ENCODE results near the gene ELFN1.

The ELFN1 gene

GRCh38 chr7:1638215-1638661 is 31.8 kb upstream of the ELFN1 start:
- Histone ChIP-seq H3K9me3 (ENCODE audit: control insufficient read depth, insufficient read depth, low read length) (peaks cover 9% of the 10 kb centered on the region), H3K9ac (ENCODE audit: low read depth, low read length) (no peak overlapping the region), H3K36me3 (ENCODE audit: insufficient read depth, low read length) (no peaks in the 10 kb centered on the region), H3K4me1 (ENCODE audit: insufficient read depth, low read length) (no peaks in the 10 kb centered on the region)

GRCh38 chr7:1639071-1639470 is 31.0 kb upstream of the ELFN1 start:
- no peak overlapping the region for H3K9ac ChIP-seq (ENCODE audit: low read depth, low read length)
- H3K36me3 ChIP-seq (ENCODE audit: insufficient read depth, low read length): no peaks in the 10 kb centered on the region
- H3K9me3 ChIP-seq (ENCODE audit: control insufficient read depth, insufficient read depth, low read length): peaks cover 9% of the 10 kb centered on the region
- no peaks in the 10 kb centered on the region for H3K4me1 ChIP-seq (ENCODE audit: insufficient read depth, low read length)

GRCh38 chr7:1639532-1640175 is 30.4 kb upstream of the ELFN1 start:
- Histone ChIP-seq H3K9ac (ENCODE audit: low read depth, low read length) (no peak overlapping the region), H3K4me1 (ENCODE audit: insufficient read depth, low read length) (no peaks in the 10 kb centered on the region)

GRCh38 chr7:1640376-1641172 is 29.5 kb upstream of the ELFN1 start:
- H3K9me3 ChIP-seq (ENCODE audit: control insufficient read depth, insufficient read depth, low read length): peaks cover 9% of the 10 kb centered on the region
- H3K4me1 ChIP-seq (ENCODE audit: insufficient read depth, low read length): no peaks in the 10 kb centered on the region
- no peak overlapping the region for H3K9ac ChIP-seq (ENCODE audit: low read depth, low read length)
- H3K36me3 ChIP-seq (ENCODE audit: insufficient read depth, low read length): no peaks in the 10 kb centered on the region

More at GRCh38 chr7:1639532-1640175, 30.4 kb upstream of the ELFN1 start:
- Histone ChIP-seq H3K36me3 (ENCODE audit: insufficient read depth, low read length) (no peaks in the 10 kb centered on the region), H3K9me3 (ENCODE audit: control insufficient read depth, insufficient read depth, low read length) (peaks cover 9% of the 10 kb centered on the region)

- H3K9me3 ChIP-seq (ENCODE audit: control insufficient read depth, insufficient read depth, low read length): peaks cover 9% of the 10 kb centered on the region
- no peaks in the 10 kb centered on the region for H3K4me1 ChIP-seq (ENCODE audit: insufficient read depth, low read length)
- H3K9ac ChIP-seq (ENCODE audit: low read depth, low read length): no peak overlapping the region
- H3K36me3 ChIP-seq (ENCODE audit: insufficient read depth, low read length): no peaks in the 10 kb centered on the region
Observed at GRCh38 chr7:1641173-1641572, 28.9 kb upstream of the ELFN1 start.

GRCh38 chr7:1641661-1642260 is 28.3 kb upstream of the ELFN1 start:
- Histone ChIP-seq H3K9ac (ENCODE audit: low read depth, low read length) (no peak overlapping the region), H3K9me3 (ENCODE audit: control insufficient read depth, insufficient read depth, low read length) (peaks cover 9% of the 10 kb centered on the region), H3K4me1 (ENCODE audit: insufficient read depth, low read length) (no peaks in the 10 kb centered on the region), H3K36me3 (ENCODE audit: insufficient read depth, low read length) (no peaks in the 10 kb centered on the region)

GRCh38 chr7:1642291-1642731 is 27.8 kb upstream of the ELFN1 start:
- Histone ChIP-seq H3K9me3 (ENCODE audit: control insufficient read depth, insufficient read depth, low read length) (peaks cover 6% of the 10 kb centered on the region), H3K4me1 (ENCODE audit: insufficient read depth, low read length) (no peaks in the 10 kb centered on the region), H3K9ac (ENCODE audit: low read depth, low read length) (no peak overlapping the region), H3K36me3 (ENCODE audit: insufficient read depth, low read length) (no peaks in the 10 kb centered on the region)

- Histone ChIP-seq H3K4me1 (ENCODE audit: insufficient read depth, low read length) (no peaks in the 10 kb centered on the region), H3K36me3 (ENCODE audit: insufficient read depth, low read length) (no peaks in the 10 kb centered on the region), H3K9ac (ENCODE audit: low read depth, low read length) (no peak overlapping the region)
Observed at GRCh38 chr7:1643270-1644092, 26.6 kb upstream of the ELFN1 start.

GRCh38 chr7:1644341-1645070 is 25.6 kb upstream of the ELFN1 start:
- Histone ChIP-seq H3K4me1 (ENCODE audit: insufficient read depth, low read length) (no peaks in the 10 kb centered on the region), H3K36me3 (ENCODE audit: insufficient read depth, low read length) (no peaks in the 10 kb centered on the region), H3K9ac (ENCODE audit: low read depth, low read length) (no peak overlapping the region), H3K9me3 (ENCODE audit: control insufficient read depth, insufficient read depth, low read length) (no peaks in the 10 kb centered on the region)

More at GRCh38 chr7:1643270-1644092, 26.6 kb upstream of the ELFN1 start:
- no peaks in the 10 kb centered on the region for H3K9me3 ChIP-seq (ENCODE audit: control insufficient read depth, insufficient read depth, low read length)

GRCh38 chr7:1645071-1645409 is 25.0 kb upstream of the ELFN1 start:
- Histone ChIP-seq H3K36me3 (ENCODE audit: insufficient read depth, low read length) (no peaks in the 10 kb centered on the region), H3K9ac (ENCODE audit: low read depth, low read length) (no peak overlapping the region), H3K9me3 (ENCODE audit: control insufficient read depth, insufficient read depth, low read length) (no peaks in the 10 kb centered on the region), H3K4me1 (ENCODE audit: insufficient read depth, low read length) (no peaks in the 10 kb centered on the region)

- H3K36me3 ChIP-seq (ENCODE audit: insufficient read depth, low read length): no peaks in the 10 kb centered on the region
- H3K4me1 ChIP-seq (ENCODE audit: insufficient read depth, low read length): no peaks in the 10 kb centered on the region
- H3K9me3 ChIP-seq (ENCODE audit: control insufficient read depth, insufficient read depth, low read length): no peaks in the 10 kb centered on the region
- H3K9ac ChIP-seq (ENCODE audit: low read depth, low read length): no peak overlapping the region
Observed at GRCh38 chr7:1645476-1645875, 24.6 kb upstream of the ELFN1 start.

GRCh38 chr7:1646391-1646790 is 23.7 kb upstream of the ELFN1 start:
- Histone ChIP-seq H3K9ac (ENCODE audit: low read depth, low read length) (no peak overlapping the region), H3K9me3 (ENCODE audit: control insufficient read depth, insufficient read depth, low read length) (no peaks in the 10 kb centered on the region), H3K36me3 (ENCODE audit: insufficient read depth, low read length) (no peaks in the 10 kb centered on the region), H3K4me1 (ENCODE audit: insufficient read depth, low read length) (no peaks in the 10 kb centered on the region; the same call in 1 of the 2 replicates)

- Histone ChIP-seq H3K9ac (ENCODE audit: low read depth, low read length) (no peak overlapping the region), H3K4me1 (ENCODE audit: insufficient read depth, low read length) (no peaks in the 10 kb centered on the region; the same call in 1 of the 2 replicates), H3K36me3 (ENCODE audit: insufficient read depth, low read length) (no peaks in the 10 kb centered on the region), H3K9me3 (ENCODE audit: control insufficient read depth, insufficient read depth, low read length) (no peaks in the 10 kb centered on the region)
Observed at GRCh38 chr7:1646957-1647891, 22.9 kb upstream of the ELFN1 start.
